SK-N-SH (cell line): ENCODE results near the gene DPEP1. TPM values are rescaled to one million over a fixed set of nuclear protein-coding genes. Genes with fewer than 3 reads are reported as not detected.

Experiments used
- CTCF ChIA-PET: fragments of 300-600, 350-600 bp; formaldehyde crosslinking; extraction: SDS; loops from one replicate; lab custom pipeline; 2021; lab: Yijun Ruan, JAX
- POLR2A ChIA-PET: fragments of 350-600 bp; sonication (Branson Sonifier 250); formaldehyde crosslinking; extraction: SDS; loops from one replicate; lab custom pipeline; 2020; ENCODE audit warnings: antibody characterized with exemption, inconsistent platforms; lab: Yijun Ruan, JAX
- DNase-seq: peaks from one replicate; pipeline ENCODE4 v3.0.0; 2012
- H2AFZ ChIP-seq: fragments of 200-600 bp; sonication (generic); 2 replicates; pipeline ENCODE4 v1.8.1; 2016; ENCODE audit warnings: antibody characterized with exemption, mild to moderate bottlenecking, low read depth
- H3F3A ChIP-seq: fragments of 200-600 bp; sonication (generic); replicated peaks from 2 replicates; pipeline ENCODE3; 2016; ENCODE audit warnings: antibody characterized with exemption, mild to moderate bottlenecking; ENCODE audit not compliant: insufficient read depth
- H3K27ac ChIP-seq, 2 experiments: fragments of 200-500 bp in 1 of 2; fragments of 200-600 bp in 1 of 2; sonication (Bioruptor generic) in 1 of 2; sonication (generic), shearing (Covaris generic) in 1 of 2; 2 replicates each; pipeline versions ENCODE4 v1.5.1 to v1.6.1; 2014 to 2016; ENCODE audit warnings: low read depth in 2 of 2, inconsistent platforms in 1 of 2, low read length in 1 of 2, mild to moderate bottlenecking in 1 of 2, mixed read lengths in 1 of 2
- H3K27me3 ChIP-seq: fragments of 200-600 bp; sonication (generic), shearing (Covaris generic); 2 replicates; pipeline ENCODE4 v1.6.1; 2016; ENCODE audit warnings: mixed run types; ENCODE audit not compliant: insufficient read depth
- H3K36me3 ChIP-seq, 2 experiments: fragments of 200-500 bp in 1 of 2; fragments of 200-600 bp in 1 of 2; sonication (Bioruptor generic) in 1 of 2; sonication (generic) in 1 of 2; replicated peaks in 1 of 2; 2 replicates each; pipeline versions ENCODE3 to v1.5.1; 2014 to 2016; ENCODE audit warnings: low read length in 1 of 2, mild to moderate bottlenecking in 1 of 2; ENCODE audit not compliant: insufficient read depth in 2 of 2, control insufficient read depth in 1 of 2
- H3K4me1 ChIP-seq, 2 experiments: fragments of 200-500 bp in 1 of 2; fragments of 200-600 bp in 1 of 2; sonication (Bioruptor generic) in 1 of 2; sonication (generic), shearing (Covaris generic) in 1 of 2; 2 replicates each; pipeline versions ENCODE4 v1.5.1 to v1.6.1; 2014 to 2016; ENCODE audit warnings: low read depth in 1 of 2, low read length in 1 of 2, mixed run types in 1 of 2; ENCODE audit not compliant: insufficient read depth in 2 of 2, control insufficient read depth in 1 of 2
- H3K4me2 ChIP-seq: fragments of 200-600 bp; sonication (generic), shearing (Covaris generic); 2 replicates; pipeline ENCODE4 v1.6.1; 2017; ENCODE audit warnings: mixed run types
- H3K4me3 ChIP-seq, 2 experiments: fragments of 200-500 bp in 1 of 2; fragments of 200-600 bp in 1 of 2; sonication (Bioruptor generic) in 1 of 2; sonication (generic), shearing (Covaris generic) in 1 of 2; 2 replicates each; pipeline versions ENCODE4 v1.5.1 to v1.8.1; 2014 to 2016; ENCODE audit warnings: low read depth in 2 of 2, inconsistent platforms in 1 of 2, low read length in 1 of 2, mild to moderate bottlenecking in 1 of 2, mixed read lengths in 1 of 2, moderate library complexity in 1 of 2
- H3K79me2 ChIP-seq: fragments of 200-600 bp; sonication (generic); 2 replicates; pipeline ENCODE4 v1.8.1; 2017; ENCODE audit warnings: mild to moderate bottlenecking; ENCODE audit not compliant: insufficient read depth
- H3K9ac ChIP-seq: fragments of 200-600 bp; sonication (generic); 2 replicates; pipeline ENCODE4 v1.6.1; 2017; ENCODE audit warnings: mixed run types
- H3K9me2 ChIP-seq: fragments of 200-600 bp; sonication (generic); 2 replicates; pipeline ENCODE4 v1.6.1; 2017; ENCODE audit warnings: mixed run types
- H3K9me3 ChIP-seq: fragments of 200-600 bp; sonication (generic); 2 replicates; pipeline ENCODE4 v1.6.1; 2017; ENCODE audit warnings: mixed run types, mild to moderate bottlenecking, moderate library complexity
- H4K20me1 ChIP-seq: fragments of 200-600 bp; sonication (generic); 2 replicates; pipeline ENCODE4 v1.6.1; 2017; ENCODE audit warnings: mild to moderate bottlenecking, mixed run types; ENCODE audit not compliant: insufficient read depth
- EP300 ChIP-seq, 2 experiments: IDR thresholded peaks; 2 replicates each; pipeline versions ENCODE4 v1.4.0 to v1.6.1; 2012; ENCODE audit warnings: borderline replicate concordance in 1 of 2, low read depth in 1 of 2, low read length in 1 of 2
- EZH2phosphoT487 ChIP-seq: fragments of 200-600 bp; sonication (generic); IDR thresholded peaks from 2 replicates; pipeline ENCODE4 v1.6.1; 2017; ENCODE audit warnings: low read depth, mixed run types, mild to moderate bottlenecking, antibody characterized with exemption, moderate library complexity, borderline replicate concordance
- GABPA ChIP-seq: IDR thresholded peaks from 2 replicates; pipeline ENCODE4 v1.4.0; 2012; ENCODE audit warnings: low read depth, mild to moderate bottlenecking
- JUND ChIP-seq: IDR thresholded peaks from 2 replicates; pipeline ENCODE4 v1.4.0; 2012
- POLR2AphosphoS5 ChIP-seq: IDR thresholded peaks from 2 replicates; pipeline ENCODE4 v1.6.1; 2012; ENCODE audit warnings: low read depth, low read length
- TAF1 ChIP-seq: IDR thresholded peaks from 2 replicates; pipeline ENCODE4 v1.6.1; 2012; ENCODE audit warnings: low read depth, mild to moderate bottlenecking, low read length, moderate library complexity, borderline replicate concordance
- TEAD4 ChIP-seq: IDR thresholded peaks from 2 replicates; pipeline ENCODE4 v1.4.0; 2012; ENCODE audit warnings: mild to moderate bottlenecking, borderline replicate concordance; ENCODE audit not compliant: insufficient read depth
- WGBS: methylation state at CpG from one replicate; pipeline ENCODE4 v1.1.6; 2017; ENCODE audit warnings: low lambda C conversion rate; 5-methylcytosine and 5-hydroxymethylcytosine counted together
- polyA plus RNA-seq, 3 experiments: library from polyadenylated mRNA; depleted of rRNA; stranded (reverse); fragments of >200 nt; gene quantifications; 2 replicates each; pipeline ENCODE4 v1.2.3, GENCODE V29; 2012
- TF ChIP-seq, protein P1 (sequence below): IDR thresholded peaks from 2 replicates; pipeline ENCODE4 v1.6.1; 2012; ENCODE audit warnings: mild to moderate bottlenecking, low read depth, low read length, moderate library complexity

DPEP1 gene
- 0.05 TPM in 1 of 2 replicates, not detected in the other for polyA plus RNA-seq (2012; rRNA removed)
- not detected in 2 replicates for polyA plus RNA-seq (2012; cell fraction: cytosol; rRNA removed)
- polyA plus RNA-seq (2012; cell fraction: nucleus; rRNA removed) = 0.09 and 0.29 TPM in 2 replicates

DNA sequence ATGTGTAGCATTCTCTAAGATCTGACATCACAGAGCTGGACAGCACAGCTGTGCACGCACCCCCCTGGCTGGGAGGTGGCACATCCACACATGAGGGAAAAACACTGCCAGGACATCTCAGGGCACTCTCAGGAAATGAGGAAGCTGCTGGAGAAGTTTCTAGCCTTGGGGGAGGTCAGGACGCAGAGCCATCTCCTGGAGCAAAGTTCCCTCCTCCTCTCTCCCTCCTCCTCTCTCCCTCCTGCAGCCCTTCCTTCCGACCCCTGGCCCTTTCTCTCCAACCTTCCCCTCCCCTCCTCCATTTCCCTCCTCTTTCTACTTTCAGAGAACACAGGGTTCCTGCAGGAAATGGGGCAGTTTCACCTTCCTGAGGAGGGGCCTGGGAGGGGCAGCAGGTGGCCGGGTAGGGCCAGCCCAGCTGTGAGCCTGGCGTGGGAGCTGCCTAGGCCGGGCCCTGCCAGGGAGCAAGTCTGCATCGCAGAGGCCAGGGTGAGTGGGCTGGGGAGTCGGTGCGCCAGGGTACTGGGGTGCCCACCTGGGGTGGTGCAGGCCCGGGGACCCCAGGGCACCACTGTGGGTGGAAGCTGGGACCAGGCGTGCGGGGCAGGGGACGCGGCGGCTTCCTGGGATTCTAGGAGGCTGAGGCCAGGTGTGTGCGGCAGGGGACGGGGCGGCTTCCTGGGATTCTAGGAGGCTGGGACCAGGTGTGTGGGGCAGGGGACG is at the start of gene DPEP1:
Gene DPEP1, plus strand, starts transcription at position 412 of the 723 bp plus-strand sequence. CDS start 16,769 bp downstream, outside the sequence.
- CTCF ChIA-PET = interaction anchor here (0.6 to 6.3 kb wide), 7 partner anchors 10 to 87 kb away, joined by 3 to 44 read pairs (median 11); no protein-coding TSS in a partner anchor
- WGBS = 95% methylated on average over 12 of the region's 19 CpGs
- no peaks in the 10 kb centered on the region for H4K20me1 ChIP-seq

GRCh38 chr16:89564476-89565255 is 48.8 kb upstream of the DPEP1 start:
- peak overlapping the region in 1 of 2 experiments; percentile 2; a peak in 1 of 4 replicates for H3K27ac ChIP-seq
- no peaks in the 10 kb centered on the region for H3K27me3 ChIP-seq
- TF ChIP-seq GABPA (no peak), POLR2AphosphoS5 (0 out of 2 replicates have a peak, but pooled peaks have one; percentile 4), JUND (peak; percentile 33; the same call in 1 of the 2 replicates)
- H3K79me2 ChIP-seq = peaks cover 34% of the 10 kb centered on the region
- POLR2A ChIA-PET = no interaction called here
- H3F3A ChIP-seq = peaks cover 54% of the 10 kb centered on the region
- peaks cover 28 to 30% of the 10 kb centered on the region in 2 experiments for H3K36me3 ChIP-seq
- no peak overlapping the region for H3K4me3 ChIP-seq
- H4K20me1 ChIP-seq = peaks cover 60% of the 10 kb centered on the region
- peaks cover 19 to 44% of the 10 kb centered on the region in 2 experiments; a peak in 3 of 4 replicates for H3K4me1 ChIP-seq
- H3K9me2 ChIP-seq = no peaks in the 10 kb centered on the region
- no peak overlapping the region for H3K4me2 ChIP-seq
- no peak overlapping the region for H3K9ac ChIP-seq
- WGBS = 83% methylated on average over 20 of the region's 22 CpGs
- H3K9me3 ChIP-seq = no peaks in the 10 kb centered on the region
- DNase-seq = no peak
- no peak overlapping the region for H2AFZ ChIP-seq
- CTCF ChIA-PET = interaction anchor here (0.6 to 3.4 kb wide), 9 partner anchors 19 to 317 kb away, joined by 3 to 20 read pairs (median 4); partner anchors contain the start of gene DPEP1

More for the DNA sequence above, at the start of gene DPEP1:
- Histone ChIP-seq H3K9ac (no peak within 1 kb of the TSS), H3K4me2 (no peak within 1 kb of the TSS), H3K9me2 (no peaks in the 10 kb centered on the region), H3K27ac (no peak within 1 kb of the TSS), H3K79me2 (no peaks in the 10 kb centered on the region), H2AFZ (no peak within 1 kb of the TSS), H3K4me1 (peaks cover 0 to 5% of the 10 kb centered on the region in 2 experiments; a peak in 1 of 4 replicates), H3K27me3 (no peaks in the 10 kb centered on the region), H3K9me3 (no peaks in the 10 kb centered on the region), H3K4me3 (no peak within 1 kb of the TSS), H3F3A (peaks cover 9% of the 10 kb centered on the region), H3K36me3 (no peaks in the 10 kb centered on the region)
- POLR2A ChIA-PET = no interaction called here
- no peak for TF ChIP-seq JUND
- no peak for TF ChIP-seq EP300 (IDR thresholded peaks at IDR 0.05; ENCODE audit: borderline replicate concordance in 1 of 2, low read depth in 1 of 2, low read length in 1 of 2)
- TF ChIP-seq TEAD4 = no peak
- TF ChIP-seq TAF1 = no peak
- TF ChIP-seq EZH2phosphoT487 = no peak
- TF ChIP-seq, protein P1, sequence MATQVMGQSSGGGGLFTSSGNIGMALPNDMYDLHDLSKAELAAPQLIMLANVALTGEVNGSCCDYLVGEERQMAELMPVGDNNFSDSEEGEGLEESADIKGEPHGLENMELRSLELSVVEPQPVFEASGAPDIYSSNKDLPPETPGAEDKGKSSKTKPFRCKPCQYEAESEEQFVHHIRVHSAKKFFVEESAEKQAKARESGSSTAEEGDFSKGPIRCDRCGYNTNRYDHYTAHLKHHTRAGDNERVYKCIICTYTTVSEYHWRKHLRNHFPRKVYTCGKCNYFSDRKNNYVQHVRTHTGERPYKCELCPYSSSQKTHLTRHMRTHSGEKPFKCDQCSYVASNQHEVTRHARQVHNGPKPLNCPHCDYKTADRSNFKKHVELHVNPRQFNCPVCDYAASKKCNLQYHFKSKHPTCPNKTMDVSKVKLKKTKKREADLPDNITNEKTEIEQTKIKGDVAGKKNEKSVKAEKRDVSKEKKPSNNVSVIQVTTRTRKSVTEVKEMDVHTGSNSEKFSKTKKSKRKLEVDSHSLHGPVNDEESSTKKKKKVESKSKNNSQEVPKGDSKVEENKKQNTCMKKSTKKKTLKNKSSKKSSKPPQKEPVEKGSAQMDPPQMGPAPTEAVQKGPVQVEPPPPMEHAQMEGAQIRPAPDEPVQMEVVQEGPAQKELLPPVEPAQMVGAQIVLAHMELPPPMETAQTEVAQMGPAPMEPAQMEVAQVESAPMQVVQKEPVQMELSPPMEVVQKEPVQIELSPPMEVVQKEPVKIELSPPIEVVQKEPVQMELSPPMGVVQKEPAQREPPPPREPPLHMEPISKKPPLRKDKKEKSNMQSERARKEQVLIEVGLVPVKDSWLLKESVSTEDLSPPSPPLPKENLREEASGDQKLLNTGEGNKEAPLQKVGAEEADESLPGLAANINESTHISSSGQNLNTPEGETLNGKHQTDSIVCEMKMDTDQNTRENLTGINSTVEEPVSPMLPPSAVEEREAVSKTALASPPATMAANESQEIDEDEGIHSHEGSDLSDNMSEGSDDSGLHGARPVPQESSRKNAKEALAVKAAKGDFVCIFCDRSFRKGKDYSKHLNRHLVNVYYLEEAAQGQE = no peak
- no peak for DNase-seq
